ENCODE results near the gene CCDC60. TPM values are rescaled to one million over a fixed set of nuclear protein-coding genes. Genes with fewer than 3 reads are reported as not detected.

CCDC60 gene
- total RNA-seq, 1 experiment from 2014 or later = not detected

- Histone ChIP-seq H3K27me3 (ENCODE audit: insufficient read depth, low read length) (peaks cover 8% of the 10 kb centered on the region; the same call in 1 of the 2 replicates), H3K9ac (ENCODE audit: low read length) (no peak overlapping the region), H3K27ac (ENCODE audit: low read depth, low read length) (no peak overlapping the region), H3K4me2 (ENCODE audit: low read length) (no peak overlapping the region), H2AFZ (ENCODE audit: low read depth, low read length, poor library complexity, severe bottlenecking) (no peak overlapping the region), H3K4me3 (replicated peaks in 1 of 2; ENCODE audit: low read depth in 1 of 2, low read length in 2 of 2) (no peak overlapping the region), H3K9me3 (ENCODE audit: control insufficient read depth in 1 of 2, insufficient read depth in 1 of 2, low read depth in 1 of 2, low read length in 2 of 2) (no peaks in the 10 kb centered on the region), H3K79me2 (ENCODE audit: insufficient read depth, low read length) (no peaks in the 10 kb centered on the region), H3K36me3 (ENCODE audit: control insufficient read depth in 1 of 2, insufficient read depth in 2 of 2, low read length in 2 of 2) (no peaks in the 10 kb centered on the region), H3K4me1 (ENCODE audit: control insufficient read depth in 1 of 2, insufficient read depth in 2 of 2, low read length in 2 of 2) (no peaks in the 10 kb centered on the region), H3K9me2 (ENCODE audit: insufficient read depth) (no peaks in the 10 kb centered on the region), H4K20me1 (ENCODE audit: insufficient read depth) (no peaks in the 10 kb centered on the region)
- ChIA-PET RAD21 (ENCODE audit: low non-redundant PET in 1 of 2, low total read pairs in 2 of 2, uncharacterized antibody in 2 of 2, unreplicated experiment in 2 of 2) (no interaction called here), CTCF (interaction anchor here (1.2 to 1.6 kb wide), 2 partner anchors 9 to 11 kb away, joined by 4 to 5 read pairs; no protein-coding TSS in a partner anchor), POLR2A (no interaction called here)
- TF ChIP-seq FOSL1 (IDR thresholded peaks at IDR 0.05; ENCODE audit: low read depth) (no peak), ZBTB33 (IDR thresholded peaks at IDR 0.05; ENCODE audit: extremely low read depth, insufficient replicate concordance, low read length) (no peak), SP1 (IDR thresholded peaks at IDR 0.05; ENCODE audit: low read depth) (no peak), ZNF274 (IDR thresholded peaks at IDR 0.05; ENCODE audit: low read depth, low read length) (no peak), TCF7L2 (IDR thresholded peaks at IDR 0.05; ENCODE audit: borderline replicate concordance, extremely low read depth, insufficient read depth, insufficient read length) (no peak), YY1 (IDR thresholded peaks at IDR 0.05; ENCODE audit: extremely low read depth, insufficient replicate concordance, low read depth, low read length) (no peak), EZH2 (IDR thresholded peaks at IDR 0.05) (no peak)
- TF ChIP-seq, protein P1, sequence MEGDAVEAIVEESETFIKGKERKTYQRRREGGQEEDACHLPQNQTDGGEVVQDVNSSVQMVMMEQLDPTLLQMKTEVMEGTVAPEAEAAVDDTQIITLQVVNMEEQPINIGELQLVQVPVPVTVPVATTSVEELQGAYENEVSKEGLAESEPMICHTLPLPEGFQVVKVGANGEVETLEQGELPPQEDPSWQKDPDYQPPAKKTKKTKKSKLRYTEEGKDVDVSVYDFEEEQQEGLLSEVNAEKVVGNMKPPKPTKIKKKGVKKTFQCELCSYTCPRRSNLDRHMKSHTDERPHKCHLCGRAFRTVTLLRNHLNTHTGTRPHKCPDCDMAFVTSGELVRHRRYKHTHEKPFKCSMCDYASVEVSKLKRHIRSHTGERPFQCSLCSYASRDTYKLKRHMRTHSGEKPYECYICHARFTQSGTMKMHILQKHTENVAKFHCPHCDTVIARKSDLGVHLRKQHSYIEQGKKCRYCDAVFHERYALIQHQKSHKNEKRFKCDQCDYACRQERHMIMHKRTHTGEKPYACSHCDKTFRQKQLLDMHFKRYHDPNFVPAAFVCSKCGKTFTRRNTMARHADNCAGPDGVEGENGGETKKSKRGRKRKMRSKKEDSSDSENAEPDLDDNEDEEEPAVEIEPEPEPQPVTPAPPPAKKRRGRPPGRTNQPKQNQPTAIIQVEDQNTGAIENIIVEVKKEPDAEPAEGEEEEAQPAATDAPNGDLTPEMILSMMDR (IDR thresholded peaks at IDR 0.05 in 2 of 3, conservative IDR thresholded peaks at IDR 0.05 in 1 of 3; ENCODE audit: borderline replicate concordance in 1 of 3, insufficient read depth in 1 of 3, low read depth in 2 of 3, low read length in 2 of 3) = no peak
- no TSS peak for BruUV-seq (replicated peaks)
- DNase-seq (ENCODE audit: low read depth, low spot score) (no peak), ATAC-seq (no peak)
- intact Hi-C loops (cut with micrococcal nuclease) = no loop called here
Observed at GRCh38 chr12:119432949-119433348, 98.4 kb downstream of the CCDC60 start.

Measured in HCT116 (cell line).